Femur (tissue), 1 donor: ENCODE results near the gene SPOCK1.
A peak's percentile ranks its signal among the peaks of the same experiment; 100 is the strongest.

Source experiments
- DNase-seq: peaks from one replicate; pipeline ENCODE4 v3.0.0-alpha.2; 2017

Gene SPOCK1

DNA sequence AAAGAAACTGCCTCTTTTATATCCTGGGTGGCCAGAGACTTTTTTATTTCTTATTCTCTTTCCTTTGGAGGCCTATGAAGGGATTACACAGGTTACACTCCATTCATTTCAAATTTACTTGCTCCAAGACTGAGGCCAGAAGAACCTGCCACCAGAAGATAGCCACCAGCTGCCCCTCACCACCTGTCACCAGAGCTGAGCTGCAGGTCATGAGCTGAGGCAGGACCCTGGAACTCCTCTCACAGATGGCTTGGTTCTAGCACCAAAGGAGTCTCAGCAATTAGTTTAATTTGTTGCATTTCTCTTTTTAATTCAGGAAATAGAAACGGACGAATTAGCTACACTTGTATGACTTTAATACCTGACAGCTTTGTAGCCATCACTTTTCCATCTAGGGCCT is 313.9 kb downstream of the SPOCK1 start:
- DNase-seq, result no peak

- DNase-seq, result no peak
Measured at GRCh38 chr5:137184734-137185133, 314.4 kb downstream of the SPOCK1 start.

- no peak for DNase-seq
Measured at GRCh38 chr5:137182576-137182975, 316.6 kb downstream of the SPOCK1 start.

- no peak for DNase-seq
Measured at GRCh38 chr5:137181667-137182066, 317.5 kb downstream of the SPOCK1 start.

- DNase-seq, result no peak
Measured at GRCh38 chr5:137179203-137179602, 319.9 kb downstream of the SPOCK1 start.

DNA sequence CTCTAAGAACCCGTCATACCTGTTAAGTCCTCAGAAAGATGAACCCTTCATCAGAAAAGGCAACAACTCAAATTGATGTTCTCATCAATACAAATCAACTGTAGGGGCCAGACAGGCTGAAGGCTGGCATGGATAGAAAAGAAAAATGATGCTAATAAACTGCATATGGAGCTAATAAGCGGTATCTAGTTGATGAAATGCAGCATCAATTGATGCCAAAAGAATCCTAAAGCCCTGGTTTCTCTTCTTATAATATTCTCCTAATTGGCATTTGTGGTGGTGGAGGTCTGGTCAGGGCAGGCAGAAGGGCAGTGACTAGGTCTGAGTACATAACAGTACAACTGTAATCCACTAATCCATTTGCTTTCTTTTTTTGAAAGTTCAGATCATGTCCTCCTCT is 322.5 kb downstream of the SPOCK1 start:
- no peak for DNase-seq

- no peak for DNase-seq
Measured at GRCh38 chr5:137176126-137176525, 323.0 kb downstream of the SPOCK1 start.

- no peak for DNase-seq
Measured at GRCh38 chr5:137174196-137174595, 324.9 kb downstream of the SPOCK1 start.

GRCh38 chr5:137172258-137172657 is 326.9 kb downstream of the SPOCK1 start:
- no peak for DNase-seq

- DNase-seq, result no peak
Measured at GRCh38 chr5:137167187-137167586, 331.9 kb downstream of the SPOCK1 start.

DNA sequence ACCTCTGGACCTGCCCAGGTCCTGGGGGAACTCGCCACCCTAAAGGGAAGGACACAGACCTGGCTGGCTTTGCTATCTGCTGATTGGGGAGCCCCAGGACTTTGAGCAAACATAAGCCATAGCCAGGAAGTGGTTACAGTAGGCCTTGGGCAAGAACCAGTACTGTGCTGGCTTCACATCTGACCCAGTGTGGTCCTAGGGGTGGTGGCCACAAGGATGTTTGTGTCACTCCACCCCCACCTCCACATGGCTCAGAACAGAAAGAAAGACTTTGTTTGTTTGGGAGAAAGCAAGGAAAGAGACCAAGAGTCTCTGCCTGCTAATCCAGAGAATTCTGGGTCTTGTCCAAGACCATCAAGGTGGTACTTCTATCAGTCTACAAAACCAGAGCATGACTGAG is 334.2 kb downstream of the SPOCK1 start:
- DNase-seq, result no peak

- no peak for DNase-seq
Measured at GRCh38 chr5:137164536-137164935, 334.6 kb downstream of the SPOCK1 start.

- no peak for DNase-seq
Measured at GRCh38 chr5:137158691-137159090, 340.4 kb downstream of the SPOCK1 start.

DNA sequence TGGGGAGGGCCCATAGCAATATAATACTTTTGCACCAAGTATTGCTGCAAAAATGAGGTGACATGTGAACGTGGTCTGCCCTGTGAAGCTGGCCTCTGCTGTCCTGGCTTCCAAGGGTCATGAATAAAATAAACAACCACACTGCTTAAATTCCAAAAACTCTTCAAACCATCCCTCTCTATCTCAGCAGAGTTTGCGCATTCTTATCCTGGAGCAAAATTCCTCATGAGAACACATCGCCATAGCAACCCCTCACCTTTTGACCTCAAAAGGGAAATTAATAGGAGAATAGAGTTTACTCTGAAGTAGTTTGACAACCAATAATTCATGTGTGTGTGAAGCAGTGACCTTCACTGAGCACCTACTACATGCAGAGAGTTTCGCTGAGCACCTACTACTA is 342.9 kb downstream of the SPOCK1 start:
- no peak for DNase-seq

DNA sequence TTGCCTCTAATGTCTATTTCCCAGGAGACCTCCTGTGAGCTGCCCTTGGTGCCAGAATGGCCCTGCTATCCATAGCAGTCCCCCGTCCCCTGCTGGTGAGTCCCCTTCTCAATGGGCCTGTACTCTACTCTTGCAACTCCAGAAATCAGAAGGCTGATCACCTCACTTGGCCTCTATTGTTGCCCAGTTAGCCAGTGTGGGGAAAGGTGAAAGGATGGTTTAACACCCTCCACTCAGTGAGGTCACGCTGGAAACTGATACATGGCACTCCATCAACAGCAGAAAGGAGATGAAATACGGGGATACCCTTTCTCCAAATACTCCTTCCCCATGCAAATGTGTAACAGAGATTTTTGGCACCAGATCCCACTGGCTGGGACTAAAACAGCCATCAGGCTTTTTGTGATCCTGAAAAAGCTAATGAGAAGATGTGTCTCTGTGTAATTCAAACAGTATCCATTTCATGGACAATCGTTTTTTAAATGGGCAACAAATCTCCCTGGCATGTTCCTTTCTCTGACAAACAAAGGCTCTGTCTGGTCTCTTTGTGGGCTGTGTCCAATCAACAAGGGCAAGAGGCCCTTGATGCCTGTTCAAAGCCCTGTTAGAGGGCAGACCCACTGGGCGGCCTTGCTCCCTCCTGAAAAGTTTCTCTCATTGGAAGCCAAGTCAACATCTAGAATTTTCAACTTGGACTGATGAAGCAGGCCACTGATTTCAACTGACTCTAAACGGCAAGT is 343.7 kb downstream of the SPOCK1 start:
- DNase-seq, result no peak

- DNase-seq, result no peak
Measured at GRCh38 chr5:137152616-137153015, 346.5 kb downstream of the SPOCK1 start.

- DNase-seq, result no peak
Measured at GRCh38 chr5:137148655-137149054, 350.5 kb downstream of the SPOCK1 start.

DNA sequence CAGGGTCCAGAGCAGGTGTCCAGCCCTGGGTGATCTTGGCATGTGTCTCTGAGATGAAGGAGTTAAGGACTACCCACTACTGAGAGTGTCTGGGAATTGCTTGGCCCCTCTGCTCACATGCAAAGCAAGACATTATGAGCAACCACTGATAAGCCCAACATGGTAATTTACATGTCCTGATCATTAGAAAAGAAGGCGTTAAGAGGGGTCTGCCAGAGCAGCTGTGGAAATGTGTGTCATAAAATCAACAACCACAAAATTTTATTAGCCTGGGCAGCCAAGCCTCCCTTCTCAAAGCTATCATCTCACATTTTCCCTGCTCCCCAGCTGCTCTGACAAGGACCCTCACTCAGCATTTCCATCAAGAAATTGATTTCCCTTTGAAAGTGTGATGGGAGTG is 351.0 kb downstream of the SPOCK1 start:
- DNase-seq, result no peak

DNA sequence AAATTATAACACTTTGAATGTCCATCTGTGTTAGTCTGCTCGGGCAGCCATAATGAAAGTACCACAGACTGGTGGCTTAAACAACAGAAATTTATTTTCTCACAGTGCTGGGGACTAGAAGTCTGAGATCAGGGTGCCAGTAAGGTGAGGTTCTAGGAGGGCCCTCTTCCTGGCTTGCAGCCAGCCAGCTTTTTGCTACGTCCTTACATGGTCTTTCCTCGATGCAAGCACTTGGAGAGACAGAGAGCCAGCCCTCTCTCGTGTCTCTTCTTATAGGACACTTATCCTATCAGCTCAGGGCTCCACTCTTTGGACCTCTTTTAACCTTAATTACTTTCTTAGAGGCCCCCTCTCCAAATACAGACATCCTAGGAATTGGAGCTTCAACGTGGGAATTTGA is 351.8 kb downstream of the SPOCK1 start:
- no peak for DNase-seq

DNA sequence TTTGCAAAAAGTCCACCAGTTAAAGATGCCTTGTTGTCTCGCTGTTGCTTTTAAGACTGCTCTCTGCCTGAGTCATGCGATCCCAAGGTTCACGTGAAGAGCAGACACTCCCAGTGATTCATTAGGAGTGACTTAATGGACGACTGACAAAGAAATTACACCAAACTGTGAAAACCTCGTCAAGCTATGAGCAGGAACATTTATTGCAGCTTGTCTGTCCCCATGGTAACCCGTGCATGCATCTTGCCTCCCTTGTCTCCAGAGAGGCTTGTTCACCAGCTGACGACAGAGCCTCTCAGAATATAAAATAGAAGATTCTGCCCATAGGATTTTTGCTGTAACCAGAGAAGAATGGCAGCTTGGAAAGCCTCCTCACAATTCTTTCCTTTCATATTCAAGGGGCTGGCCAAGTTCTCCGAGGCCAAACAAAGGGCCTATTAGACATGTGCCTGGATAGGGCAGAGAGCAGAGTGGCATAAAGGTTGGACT is 352.7 kb downstream of the SPOCK1 start:
- DNase-seq, result peak; percentile 51

DNA sequence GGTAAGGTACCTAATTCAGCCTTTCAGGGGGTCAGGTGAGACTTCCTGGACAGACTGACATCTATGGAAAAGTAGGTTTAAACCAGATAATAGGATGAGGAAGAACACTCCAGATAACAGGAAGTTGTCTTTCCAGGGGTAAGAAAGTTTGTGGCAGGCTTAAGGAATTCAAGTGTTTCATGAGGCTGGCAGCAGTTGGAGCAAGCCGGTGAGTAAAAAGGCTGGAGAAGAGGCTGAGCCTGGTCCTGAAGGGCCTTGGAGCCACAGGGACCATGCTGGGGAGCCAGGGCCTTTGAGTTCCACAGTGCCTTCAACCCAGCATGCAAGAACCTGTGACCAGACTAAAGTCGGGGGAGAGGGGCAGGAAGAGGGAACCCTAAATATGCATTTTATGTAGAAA is 353.4 kb downstream of the SPOCK1 start:
- no peak for DNase-seq

- no peak for DNase-seq
Measured at GRCh38 chr5:137144656-137145055, 354.5 kb downstream of the SPOCK1 start.

DNA sequence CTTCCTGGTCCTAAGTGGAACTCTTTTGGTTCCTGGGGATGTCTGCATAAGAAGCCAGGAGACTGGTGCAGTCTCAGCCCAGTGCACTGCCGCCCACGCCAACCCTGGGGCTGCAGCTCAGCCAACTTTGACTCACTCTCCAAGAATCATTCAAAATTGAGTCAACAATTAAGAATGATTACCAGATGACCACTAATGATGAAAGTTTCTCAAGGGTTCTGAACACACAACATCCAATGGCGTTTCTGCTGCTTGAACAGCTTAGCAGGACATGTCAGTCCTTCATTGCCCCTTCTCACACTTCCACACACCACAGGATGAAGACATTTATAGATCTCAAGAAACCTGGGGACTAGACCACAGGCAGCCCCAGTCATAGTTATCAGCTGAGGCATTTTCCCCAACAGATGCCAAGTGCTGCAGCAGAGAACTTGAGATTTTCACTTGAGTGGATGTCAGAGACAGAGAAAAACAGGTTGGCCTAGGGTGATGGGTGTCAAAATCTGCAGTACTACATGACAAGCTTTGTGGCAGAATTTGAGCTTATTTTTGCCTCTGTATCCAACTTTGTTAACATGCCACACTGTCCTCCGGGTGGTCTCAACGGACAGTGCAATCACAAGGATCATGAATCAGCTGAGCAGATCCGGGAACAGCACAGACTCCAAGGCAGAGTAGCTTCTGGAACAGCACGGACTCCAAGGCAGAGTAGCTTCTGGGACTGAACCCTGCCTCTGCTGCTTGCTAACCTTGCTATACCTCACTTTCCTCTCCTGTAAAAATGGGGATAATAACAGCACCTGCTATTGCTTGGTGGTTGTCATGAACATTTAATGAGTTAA is 356.1 kb downstream of the SPOCK1 start:
- DNase-seq, result no peak

GRCh38 chr5:137142346-137142745 is 356.8 kb downstream of the SPOCK1 start:
- no peak for DNase-seq
